Neural progenitor cell (in vitro differentiated cells): ENCODE measurements around the gene KIAA0930.

ENCODE experiments used
- CTCF ChIP-seq: fragments of 200-600 bp; sonication (generic); IDR thresholded peaks from 2 replicates; pipeline ENCODE4 v1.5.1; 2017; ENCODE audit warnings: antibody characterized with exemption, mild to moderate bottlenecking
- EZH2 ChIP-seq: fragments of 200-600 bp; sonication (generic); IDR thresholded peaks from 2 replicates; pipeline ENCODE4 v1.6.1; 2017; ENCODE audit warnings: antibody characterized with exemption, mild to moderate bottlenecking, moderate library complexity

GRCh38 chr22:45166932-45167331, 73.8 kb downstream of the KIAA0930 start:
- TF ChIP-seq CTCF: no peak
- no peak for TF ChIP-seq EZH2
